ENCODE measurements around the gene SGSM1. TPM values are rescaled to one million over a fixed set of nuclear protein-coding genes. Genes with fewer than 3 reads are reported as not detected.

SGSM1 gene
- total RNA-seq, 4 donors from 2014 or later: 1.2 to 2.2 (median 1.6) TPM

DNA sequence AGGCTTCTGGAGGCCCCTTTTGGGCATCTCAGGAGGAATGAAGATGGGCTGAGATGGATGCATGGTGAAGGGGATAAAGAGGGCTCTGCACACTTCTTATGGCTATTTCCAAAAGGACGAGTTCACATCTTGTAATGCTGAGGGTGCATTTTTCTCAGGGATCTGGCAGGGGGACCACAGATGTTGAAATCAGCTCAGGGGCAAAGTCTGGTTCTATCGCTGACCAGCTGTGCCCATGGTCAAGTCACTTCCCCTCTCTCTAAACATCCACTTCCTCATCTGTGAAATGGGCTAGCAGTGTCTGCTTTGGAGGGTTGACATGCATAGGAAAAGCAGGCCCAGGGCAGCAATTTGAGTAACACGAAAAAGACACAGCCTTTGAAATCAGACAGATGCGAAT is 114.0 kb downstream of the SGSM1 start:
- Histone ChIP-seq H3K4me3 (no peak overlapping the region), H3K36me3 (peaks cover 0 to 36% (median 15%) of the 10 kb centered on the region in 4 donors), H3K4me1 (no peaks in the 10 kb centered on the region), H3K9me3 (no peaks in the 10 kb centered on the region), H3K27ac (replicated peaks in 1 of 4) (no peak overlapping the region), H3K27me3 (no peaks in the 10 kb centered on the region)
- TF ChIP-seq EP300 (IDR thresholded peaks at IDR 0.05): no peak
- no peak for TF ChIP-seq POLR2A (IDR thresholded peaks at IDR 0.05; ENCODE audit: low read depth)
- no peak for TF ChIP-seq CTCF (IDR thresholded peaks at IDR 0.05)
- no peak for TF ChIP-seq POLR2AphosphoS5 (IDR thresholded peaks at IDR 0.05)
- intact Hi-C loops (cut with DNase I): no loop called here
- DNase-seq (ENCODE audit: extremely low spot score): no peak
- 82% methylated on average over 4 of the region's 4 CpGs for WGBS

GRCh38 chr22:24925586-24926427 is 119.8 kb downstream of the SGSM1 start:
- intact Hi-C loops (cut with DNase I): no loop called here
- 53% methylated on average over 17 of the region's 17 CpGs for WGBS
- TF ChIP-seq POLR2A (IDR thresholded peaks at IDR 0.05; ENCODE audit: low read depth): no peak
- no peak for TF ChIP-seq EP300 (IDR thresholded peaks at IDR 0.05)
- no peak for TF ChIP-seq CTCF (IDR thresholded peaks at IDR 0.05)
- TF ChIP-seq POLR2AphosphoS5 (IDR thresholded peaks at IDR 0.05): no peak
- Histone ChIP-seq H3K4me1 (no peaks in the 10 kb centered on the region), H3K27me3 (no peaks in the 10 kb centered on the region), H3K4me3 (no peak overlapping the region), H3K27ac (replicated peaks in 1 of 4) (no peak overlapping the region), H3K36me3 (peaks cover 0 to 12% (median 9%) of the 10 kb centered on the region in 4 donors), H3K9me3 (peaks cover 0 to 4% (median 0%) of the 10 kb centered on the region in 4 donors)
- no peak for DNase-seq (ENCODE audit: extremely low spot score)

DNA sequence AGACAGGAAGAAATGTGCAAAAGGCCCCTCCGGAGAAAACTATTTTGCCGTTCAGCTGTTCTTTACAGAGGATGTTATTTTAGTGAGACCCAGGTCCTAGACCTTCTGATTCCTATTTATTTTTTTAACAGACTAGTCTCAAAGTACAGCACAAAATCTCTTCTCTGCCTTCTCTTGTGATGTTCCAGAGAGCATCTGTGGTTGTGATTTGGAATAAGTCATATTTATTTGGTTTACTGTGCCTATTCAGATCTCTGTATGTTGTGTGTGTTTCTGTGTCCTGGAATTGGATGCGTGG is 120.4 kb downstream of the SGSM1 start:
- no peak for TF ChIP-seq POLR2A (IDR thresholded peaks at IDR 0.05; ENCODE audit: low read depth)
- no peak for TF ChIP-seq CTCF (IDR thresholded peaks at IDR 0.05)
- no peak for TF ChIP-seq POLR2AphosphoS5 (IDR thresholded peaks at IDR 0.05)
- no peak for TF ChIP-seq EP300 (IDR thresholded peaks at IDR 0.05)
- WGBS: 42% methylated on average over 3 of the region's 3 CpGs
- no peaks in the 10 kb centered on the region for H3K27me3 ChIP-seq
- H3K9me3 ChIP-seq: peaks cover 0 to 4% (median 0%) of the 10 kb centered on the region in 4 donors
- peaks cover 0 to 12% (median 9%) of the 10 kb centered on the region in 4 donors for H3K36me3 ChIP-seq
- no peak for DNase-seq (ENCODE audit: extremely low spot score)
- H3K27ac ChIP-seq (replicated peaks in 1 of 4): no peak overlapping the region
- no peaks in the 10 kb centered on the region for H3K4me1 ChIP-seq
- no peak overlapping the region for H3K4me3 ChIP-seq
- intact Hi-C loops (cut with DNase I): no loop called here

GRCh38 chr22:24926849-24927579 is 121.0 kb downstream of the SGSM1 start:
- 100% methylated on average over 1 of the region's 1 CpG for WGBS
- DNase-seq (ENCODE audit: extremely low spot score): no peak
- H3K4me1 ChIP-seq: no peaks in the 10 kb centered on the region

More at GRCh38 chr22:24926849-24927579, 121.0 kb downstream of the SGSM1 start:
- intact Hi-C loops (cut with DNase I): no loop called here
- no peak overlapping the region for H3K4me3 ChIP-seq
- no peak for TF ChIP-seq EP300 (IDR thresholded peaks at IDR 0.05)
- no peak for TF ChIP-seq POLR2A (IDR thresholded peaks at IDR 0.05; ENCODE audit: low read depth)
- no peak for TF ChIP-seq POLR2AphosphoS5 (IDR thresholded peaks at IDR 0.05)
- TF ChIP-seq CTCF (IDR thresholded peaks at IDR 0.05): no peak
- no peaks in the 10 kb centered on the region for H3K27me3 ChIP-seq
- peaks cover 0 to 4% (median 0%) of the 10 kb centered on the region in 4 donors for H3K9me3 ChIP-seq
- no peak overlapping the region for H3K27ac ChIP-seq (replicated peaks in 1 of 4)
- peaks cover 0 to 12% (median 9%) of the 10 kb centered on the region in 4 donors for H3K36me3 ChIP-seq
